HG03135 (cell line): Measurements from ENCODE around the gene KLHL35.
"Not testable (repeated sequence)": the region's sequence is repeated elsewhere in the genome, so short reads cannot be mapped to it uniquely, and the experiment has no call there.

Experiments used
- ATAC-seq: cut with Tn5 transposase; IDR thresholded peaks from one replicate; pipeline ENCODE4 v1.9.1; 2021; ENCODE audit warnings: mild to moderate bottlenecking, moderate library complexity; ENCODE audit not compliant: unreplicated experiment

Gene KLHL35

GRCh38 chr11:75426720-75427086, 6.3 kb downstream of the KLHL35 start:
- ATAC-seq = no peak

- no peak for ATAC-seq
These were observed 7.6 kb downstream of the KLHL35 start for GRCh38 chr11:75425422-75425821.

GRCh38 chr11:75424396-75424795, 8.6 kb downstream of the KLHL35 start:
- ATAC-seq = no peak

- ATAC-seq = no peak
These were observed 9.3 kb downstream of the KLHL35 start for GRCh38 chr11:75423721-75424120.

- no peak for ATAC-seq
These were observed 10.5 kb downstream of the KLHL35 start for GRCh38 chr11:75422248-75423231.

GRCh38 chr11:75421902-75422247, 11.1 kb downstream of the KLHL35 start:
- ATAC-seq = no peak

- ATAC-seq = no peak
These were observed 11.9 kb downstream of the KLHL35 start for GRCh38 chr11:75421035-75421602.

GRCh38 chr11:75420224-75421034, 12.6 kb downstream of the KLHL35 start:
- ATAC-seq = no peak

- no peak for ATAC-seq
These were observed 19.1 kb downstream of the KLHL35 start for GRCh38 chr11:75413864-75414263.

GRCh38 chr11:75413146-75413545, 19.9 kb downstream of the KLHL35 start:
- ATAC-seq = not testable (repeated sequence)

- ATAC-seq = not testable (repeated sequence)
These were observed 23.0 kb downstream of the KLHL35 start for GRCh38 chr11:75409971-75410370.

- ATAC-seq = no peak
These were observed 24.1 kb downstream of the KLHL35 start for GRCh38 chr11:75408957-75409219.

- no peak for ATAC-seq
These were observed 26.6 kb downstream of the KLHL35 start for GRCh38 chr11:75406338-75406777.

- ATAC-seq = no peak
These were observed 28.9 kb downstream of the KLHL35 start for GRCh38 chr11:75403983-75404658.

- ATAC-seq = no peak
These were observed 30.0 kb downstream of the KLHL35 start for GRCh38 chr11:75403037-75403436.

GRCh38 chr11:75402002-75402773, 30.8 kb downstream of the KLHL35 start:
- no peak for ATAC-seq

- peak; percentile 7 for ATAC-seq
These were observed 32.7 kb downstream of the KLHL35 start for GRCh38 chr11:75400146-75400865.

- ATAC-seq = peak; percentile 88
These were observed 33.5 kb downstream of the KLHL35 start, which contains the start of gene RPS3 for GRCh38 chr11:75399344-75400145. Gene RPS3 (plus strand): TSS chr11:75399518. CDS start chr11:75399548, 30 bp downstream.

- ATAC-seq = no peak
These were observed 34.1 kb downstream of the KLHL35 start for GRCh38 chr11:75398906-75399305.
